NCI-H1930 (cell line): ENCODE data around the gene FOXP2.
"Not testable (repeated sequence)": the region's sequence is repeated elsewhere in the genome, so short reads cannot be mapped to it uniquely, and the experiment has no call there.

ENCODE experiments used
- DNase-seq, 2 experiments: peaks; one replicate each; lab custom pipeline; 2025; lab: John Stamatoyannopoulos, UW

Gene FOXP2

DNA sequence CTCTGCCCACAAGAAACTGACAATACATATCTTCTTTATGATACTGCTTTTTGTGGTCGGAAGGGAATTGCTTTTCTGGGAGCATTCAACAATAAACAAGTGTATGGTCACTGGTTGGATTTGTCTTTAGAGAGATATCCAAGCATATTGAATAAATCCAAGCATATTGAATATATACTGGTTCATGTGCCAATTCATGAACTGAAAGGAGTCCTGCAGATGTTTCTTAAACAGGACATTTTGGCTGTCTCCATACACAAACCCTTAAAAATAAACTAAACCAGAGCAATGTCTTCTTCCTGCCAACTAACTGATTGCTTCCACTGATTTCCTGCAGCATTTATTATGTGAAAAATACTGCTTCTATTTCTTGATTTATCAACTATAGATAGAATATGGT is 173.9 kb downstream of the FOXP2 start:
- no peak for DNase-seq

- no peak for DNase-seq
Observed at GRCh38 chr7:114589436-114589835, 174.8 kb downstream of the FOXP2 start.

- DNase-seq, result no peak
Observed at GRCh38 chr7:114590298-114590697, 175.7 kb downstream of the FOXP2 start.

DNA sequence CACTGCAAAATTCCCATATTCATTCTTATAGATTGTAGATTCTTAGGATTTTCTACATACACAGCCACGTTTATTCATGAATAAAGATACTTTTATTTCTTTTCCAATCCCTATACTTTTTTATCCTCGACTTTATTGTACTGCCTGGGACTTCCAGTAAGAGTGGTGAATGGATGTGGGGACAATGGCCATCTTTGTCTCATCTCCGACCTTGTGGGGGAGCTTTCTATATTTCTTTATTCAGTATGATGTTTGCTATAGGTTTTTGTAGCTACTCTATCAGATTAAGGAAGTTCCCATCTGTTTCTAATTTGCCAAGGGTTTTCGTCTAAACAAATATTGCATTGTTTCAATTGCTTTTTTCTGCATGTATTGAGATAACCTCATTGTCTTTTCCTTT is 184.3 kb downstream of the FOXP2 start:
- no peak for DNase-seq

GRCh38 chr7:114606100-114606499 is 191.5 kb downstream of the FOXP2 start:
- DNase-seq, result no peak

DNA sequence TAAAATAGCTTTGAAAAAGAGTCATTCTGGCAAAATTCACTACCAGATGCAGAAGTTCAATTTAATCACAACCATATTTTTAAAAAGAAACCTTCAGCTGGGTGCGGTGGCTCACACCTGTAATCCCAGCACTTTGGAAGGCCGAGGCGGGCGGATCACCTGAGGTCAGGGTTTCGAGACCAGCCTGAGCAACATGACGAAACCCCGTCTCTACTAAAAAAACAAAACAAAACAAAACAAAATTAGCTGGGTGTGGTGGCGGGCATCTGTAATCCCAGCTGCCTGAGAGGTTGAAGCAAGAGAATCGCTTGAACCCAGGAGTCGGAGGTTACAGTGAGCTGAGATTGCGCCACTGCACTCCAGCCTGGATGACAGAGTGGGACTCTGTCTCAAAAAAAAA is 194.2 kb downstream of the FOXP2 start:
- not testable (repeated sequence) for DNase-seq

GRCh38 chr7:114620208-114620607 is 205.6 kb downstream of the FOXP2 start:
- no peak for DNase-seq

DNA sequence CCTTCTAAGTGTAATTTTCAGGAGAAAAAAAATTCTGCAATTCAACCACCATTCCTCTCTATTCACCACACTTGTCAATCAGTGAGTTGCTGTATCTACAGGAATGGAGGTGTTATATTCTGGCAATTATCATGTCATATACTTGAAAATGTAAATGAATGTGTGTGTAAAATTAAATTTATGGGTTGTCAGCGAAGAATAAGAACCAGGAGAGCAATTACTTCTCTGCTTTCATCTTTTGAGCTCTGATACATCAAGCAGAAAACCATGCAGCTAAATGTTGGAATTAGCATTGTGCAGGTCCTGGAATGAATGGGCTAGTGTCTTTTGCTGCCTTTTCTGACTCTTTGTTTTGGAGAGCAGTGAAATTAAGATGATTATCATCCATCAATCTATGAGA is 207.6 kb downstream of the FOXP2 start:
- peak; percentile 17 to 61 for DNase-seq

GRCh38 chr7:114623146-114623545 is 208.5 kb downstream of the FOXP2 start:
- DNase-seq, result no peak

GRCh38 chr7:114627231-114627630 is 212.6 kb downstream of the FOXP2 start:
- DNase-seq, result no peak

DNA sequence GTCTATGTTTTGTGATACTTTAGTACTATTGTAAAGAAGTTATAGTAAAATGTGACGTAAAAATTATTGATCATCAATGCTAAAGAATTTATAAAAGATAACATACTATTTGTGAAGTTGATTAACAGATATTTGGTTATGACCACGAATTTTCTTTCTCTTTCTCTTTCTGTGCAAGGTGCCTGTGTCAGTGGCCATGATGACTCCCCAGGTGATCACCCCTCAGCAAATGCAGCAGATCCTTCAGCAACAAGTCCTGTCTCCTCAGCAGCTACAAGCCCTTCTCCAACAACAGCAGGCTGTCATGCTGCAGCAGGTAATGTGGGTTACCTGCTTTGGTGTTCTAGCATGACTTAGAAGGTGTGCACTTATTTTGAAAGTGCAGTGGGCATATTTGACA is 213.7 kb downstream of the FOXP2 start:
- DNase-seq, result no peak

- DNase-seq, result no peak
Observed at GRCh38 chr7:114629762-114630161, 215.1 kb downstream of the FOXP2 start.

DNA sequence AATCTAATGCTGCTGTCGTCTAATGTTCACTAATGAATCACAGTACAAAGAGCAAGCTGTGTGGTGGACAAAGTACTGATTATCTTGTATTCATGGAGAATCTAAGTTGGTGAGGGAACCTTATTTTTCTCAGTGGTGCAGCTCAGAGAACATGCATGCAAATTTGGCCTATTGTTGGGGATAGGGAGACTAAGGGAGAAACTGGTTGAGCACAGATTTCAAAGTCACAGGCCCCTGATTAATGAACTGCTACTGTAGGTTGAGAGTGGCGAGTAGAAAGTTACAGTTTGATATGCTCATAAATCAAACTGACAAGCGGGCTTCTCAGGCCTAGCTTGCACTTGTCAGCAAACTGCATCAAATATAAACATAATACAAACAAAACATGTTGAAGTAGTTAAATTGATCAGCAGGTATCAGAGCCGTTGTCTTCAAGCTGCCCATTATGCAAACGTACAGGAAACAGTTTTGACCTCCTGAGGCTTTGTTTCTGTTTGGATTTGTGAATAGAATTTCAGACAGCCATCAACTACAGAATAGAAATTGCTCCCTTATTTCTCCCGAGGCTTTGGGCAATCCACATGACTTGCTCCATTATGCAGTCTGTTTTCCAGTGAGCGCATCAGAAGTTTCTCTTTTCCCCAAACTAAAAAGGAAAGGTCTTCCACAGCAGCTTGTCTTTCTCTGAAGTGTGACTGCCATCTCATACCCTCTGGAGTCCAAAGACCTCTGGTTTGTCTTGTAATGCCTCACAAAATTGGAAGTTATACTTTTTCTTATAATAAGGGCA is 215.8 kb downstream of the FOXP2 start:
- DNase-seq, result no peak

DNA sequence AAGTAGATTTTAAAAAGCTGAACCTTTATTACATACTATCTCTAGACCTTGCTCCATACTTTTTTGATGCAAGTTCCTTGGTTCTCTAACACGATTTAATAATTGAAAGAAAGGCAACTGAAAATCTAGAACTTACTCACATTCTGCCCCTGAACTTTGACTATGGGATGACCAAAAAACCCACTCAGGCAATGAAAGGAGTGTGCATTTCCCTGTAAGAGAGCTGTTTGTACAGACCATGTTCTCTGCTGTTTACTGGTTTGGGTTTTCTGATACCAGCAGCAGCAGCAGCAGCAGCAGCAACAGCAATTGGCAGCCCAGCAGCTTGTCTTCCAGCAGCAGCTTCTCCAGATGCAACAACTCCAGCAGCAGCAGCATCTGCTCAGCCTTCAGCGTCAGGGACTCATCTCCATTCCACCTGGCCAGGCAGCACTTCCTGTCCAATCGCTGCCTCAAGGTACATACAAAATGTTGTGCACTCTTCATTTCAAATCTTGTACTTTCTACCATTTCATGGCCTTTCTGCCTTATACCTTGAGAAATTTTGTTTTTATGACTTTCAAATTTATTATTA is 216.7 kb downstream of the FOXP2 start:
- DNase-seq, result no peak

GRCh38 chr7:114639451-114639850 is 224.8 kb downstream of the FOXP2 start:
- no peak for DNase-seq

- DNase-seq, result no peak
Observed at GRCh38 chr7:114644455-114644854, 229.8 kb downstream of the FOXP2 start.

DNA sequence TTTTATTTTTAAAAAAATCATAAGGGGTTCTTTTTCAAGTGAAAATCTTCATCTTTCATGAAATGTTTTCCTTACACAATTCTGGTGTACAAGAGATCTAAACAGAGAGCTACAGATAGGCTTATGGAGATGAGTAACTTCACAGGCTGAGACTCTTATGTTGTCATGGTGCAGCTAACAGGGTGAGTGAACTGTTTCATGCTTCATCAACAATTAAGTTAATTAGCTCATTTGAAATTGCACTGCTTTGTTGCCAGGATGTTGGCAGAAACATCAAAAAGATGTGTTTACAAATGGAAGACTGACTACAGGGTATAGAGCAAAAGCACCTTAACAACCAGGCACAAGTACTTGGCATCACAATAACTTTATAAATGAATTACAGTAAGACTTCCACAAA is 230.8 kb downstream of the FOXP2 start:
- peak; percentile 73 to 78 for DNase-seq

DNA sequence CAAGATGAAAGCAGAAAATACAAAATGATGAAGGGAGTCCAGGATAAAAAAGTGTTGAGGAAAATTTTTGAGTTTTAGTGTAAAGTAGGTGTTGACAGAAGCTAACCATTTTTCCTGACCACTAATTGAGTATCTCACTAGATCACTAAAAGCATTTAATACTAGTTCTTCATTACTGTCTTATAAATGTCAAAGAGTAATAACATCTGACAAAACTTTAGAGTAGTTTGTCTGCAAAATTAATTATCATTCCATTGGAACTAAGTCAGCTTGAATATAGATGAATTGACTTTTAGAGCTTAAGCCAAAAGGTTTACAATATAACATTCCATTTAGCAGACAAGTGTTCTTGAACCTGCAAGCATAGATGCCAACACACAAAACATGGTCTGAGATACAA is 232.9 kb downstream of the FOXP2 start:
- no peak for DNase-seq

DNA sequence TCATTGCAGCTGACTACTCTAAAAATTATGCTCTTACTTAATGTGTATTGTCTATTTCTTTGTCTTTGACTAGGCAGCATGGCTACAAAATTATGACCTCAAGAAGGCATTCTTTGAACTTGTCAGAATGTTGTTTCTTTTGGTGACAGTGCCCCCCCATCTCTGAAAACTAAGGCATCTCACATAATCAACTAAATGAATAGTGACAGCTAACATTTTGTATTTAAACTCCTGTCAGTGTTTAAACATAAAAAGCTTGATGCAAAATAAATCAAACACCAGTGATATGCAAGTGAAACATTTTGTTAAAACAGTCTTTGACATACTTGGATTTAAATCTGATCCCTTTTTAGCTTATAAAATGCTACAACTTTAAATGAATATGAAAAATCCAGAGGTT is 233.5 kb downstream of the FOXP2 start:
- DNase-seq, result no peak

GRCh38 chr7:114648680-114649079 is 234.1 kb downstream of the FOXP2 start:
- DNase-seq, result peak in 1 of 2 experiments; percentile 13

DNA sequence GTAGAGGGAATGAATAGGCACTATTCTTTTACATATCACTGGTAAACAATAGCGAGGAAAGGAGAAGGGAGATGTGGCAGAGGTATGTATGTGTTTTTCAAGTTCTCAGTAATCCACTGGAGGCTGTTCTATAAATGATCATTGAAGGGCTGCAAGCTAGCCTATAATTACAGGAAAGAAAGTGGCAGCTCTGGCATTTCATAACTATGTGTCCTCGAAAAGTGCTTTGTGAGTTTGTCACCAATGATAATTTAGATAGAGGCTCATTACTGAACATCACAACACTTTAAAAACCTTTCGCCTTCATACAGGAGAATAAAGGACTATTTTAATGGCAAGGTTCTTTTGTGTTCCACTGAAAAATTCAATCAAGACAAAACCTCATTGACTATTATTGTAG is 235.1 kb downstream of the FOXP2 start:
- DNase-seq, result no peak

- DNase-seq, result peak in 1 of 2 experiments; percentile 12
Observed at GRCh38 chr7:114650491-114650890, 235.9 kb downstream of the FOXP2 start.

DNA sequence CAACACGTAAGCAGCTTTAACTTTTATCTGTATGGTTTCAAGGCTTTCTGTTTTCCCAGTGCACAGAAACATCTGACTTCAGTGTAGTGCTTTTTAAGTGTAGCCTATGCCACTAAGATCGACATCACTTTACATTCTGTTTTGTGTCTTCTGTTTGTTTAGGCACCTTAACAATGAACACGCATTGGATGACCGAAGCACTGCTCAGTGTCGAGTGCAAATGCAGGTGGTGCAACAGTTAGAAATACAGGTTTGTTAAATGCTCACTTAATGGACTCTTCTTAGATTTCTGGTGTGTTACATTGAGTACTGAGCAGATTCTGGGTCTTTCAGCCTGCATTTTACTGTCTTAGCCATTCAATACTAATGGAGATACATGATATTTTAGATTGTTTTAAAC is 237.4 kb downstream of the FOXP2 start:
- peak in 1 of 2 experiments; percentile 61 for DNase-seq
